ENCODE data around the gene CXorf65. TPM values are rescaled to one million over a fixed set of nuclear protein-coding genes. Genes with fewer than 3 reads are reported as not detected.

The CXorf65 gene
- total RNA-seq, 1 donor from 2014 or later, result not detected

- no peaks in the 10 kb centered on the region for H3K9me3 ChIP-seq
- TF ChIP-seq CTCF (IDR thresholded peaks at IDR 0.05), result no peak
- intact Hi-C loops (cut with DNase I), result no loop called here
- H3K27ac ChIP-seq, result no peak overlapping the region
- DNase-seq (ENCODE audit: low spot score in 2 of 2), result no peak
- peaks cover 0 to 4% of the 10 kb centered on the region in 2 donors for H3K4me1 ChIP-seq
- H3K27me3 ChIP-seq, result no peaks in the 10 kb centered on the region
- no peaks in the 10 kb centered on the region for H3K36me3 ChIP-seq
- H3K4me3 ChIP-seq, result no peak overlapping the region
These were observed 6.8 kb downstream of the CXorf65 start for GRCh38 chrX:71099736-71100135.

- H3K4me1 ChIP-seq, result peaks cover 0 to 4% of the 10 kb centered on the region in 2 donors
- no peak for DNase-seq (ENCODE audit: low spot score in 2 of 2)
- no peak overlapping the region for H3K27ac ChIP-seq
- H3K36me3 ChIP-seq, result no peaks in the 10 kb centered on the region
- intact Hi-C loops (cut with DNase I), result no loop called here
- H3K9me3 ChIP-seq, result no peaks in the 10 kb centered on the region
- no peaks in the 10 kb centered on the region for H3K27me3 ChIP-seq
- no peak overlapping the region for H3K4me3 ChIP-seq
- TF ChIP-seq CTCF (IDR thresholded peaks at IDR 0.05), result no peak
These were observed 7.5 kb downstream of the CXorf65 start for GRCh38 chrX:71098951-71099506.

GRCh38 chrX:71098302-71098701 lies 8.2 kb downstream of the CXorf65 start:
- Histone ChIP-seq H3K9me3 (no peaks in the 10 kb centered on the region), H3K36me3 (no peaks in the 10 kb centered on the region), H3K4me3 (no peak overlapping the region), H3K27me3 (no peaks in the 10 kb centered on the region), H3K4me1 (peaks cover 0 to 4% of the 10 kb centered on the region in 2 donors), H3K27ac (no peak overlapping the region)
- intact Hi-C loops (cut with DNase I), result no loop called here
- peak; percentile 9 to 47 (median 34) for TF ChIP-seq CTCF (IDR thresholded peaks at IDR 0.05)
- peak; percentile 37 to 78 for DNase-seq (ENCODE audit: low spot score in 2 of 2)

- Histone ChIP-seq H3K36me3 (no peaks in the 10 kb centered on the region), H3K4me1 (peaks cover 0 to 4% of the 10 kb centered on the region in 2 donors), H3K27me3 (no peaks in the 10 kb centered on the region), H3K4me3 (peak overlapping the region; percentile 55 to 64), H3K9me3 (no peaks in the 10 kb centered on the region), H3K27ac (no peak overlapping the region)
- intact Hi-C loops (cut with DNase I), result loop anchor here (1.0 kb wide), 2 partner anchors 22 to 86 kb away; partner anchors contain the start of gene MED12
- no peak for DNase-seq (ENCODE audit: low spot score in 2 of 2)
- no peak for TF ChIP-seq CTCF (IDR thresholded peaks at IDR 0.05)
These were observed 9.8 kb downstream of the CXorf65 start for GRCh38 chrX:71096760-71097032.

GRCh38 chrX:71095981-71096759 lies 10.4 kb downstream of the CXorf65 start:
- H3K27me3 ChIP-seq, result no peaks in the 10 kb centered on the region

More at GRCh38 chrX:71095981-71096759, 10.4 kb downstream of the CXorf65 start:
- peak overlapping the region; percentile 55 to 64 for H3K4me3 ChIP-seq
- no peaks in the 10 kb centered on the region for H3K36me3 ChIP-seq
- peaks cover 0 to 4% of the 10 kb centered on the region in 2 donors for H3K4me1 ChIP-seq
- peak in 1 of 2 donors; percentile 75 for DNase-seq (ENCODE audit: low spot score in 2 of 2)
- peak overlapping the region; percentile 49 to 73 for H3K27ac ChIP-seq
- no peaks in the 10 kb centered on the region for H3K9me3 ChIP-seq
- intact Hi-C loops (cut with DNase I), result loop anchor here (1.0 kb wide), 3 partner anchors 22 to 86 kb away; partner anchors contain the start of genes MED12 and SNX12
- no peak for TF ChIP-seq CTCF (IDR thresholded peaks at IDR 0.05)

Data from ascending aorta (tissue), 2 donors.